Prostate gland (tissue), 2 donors: ENCODE results near the gene CREB3L2.

Experiments
- CTCF ChIP-seq, 4 experiments: fragments of 200-600 bp in 2 of 4; fragments of 450-650 bp in 2 of 4; sonication (generic) in 2 of 4; IDR thresholded peaks; 1 replicate in 3 of 4; 2 replicates in 1 of 4; pipeline ENCODE4 v1.5.1; 2016 to 2019; ENCODE audit warnings: antibody characterized with exemption in 4 of 4, mild to moderate bottlenecking in 2 of 4, moderate library complexity in 2 of 4
- POLR2A ChIP-seq: fragments of 450-650 bp; IDR thresholded peaks from one replicate; pipeline ENCODE4 v1.6.1; 2016; ENCODE audit warnings: antibody characterized with exemption, mild to moderate bottlenecking
- POLR2AphosphoS5 ChIP-seq: sonication (generic); formaldehyde crosslinking; IDR thresholded peaks from one replicate; pipeline ENCODE4 v1.6.1; 2017; ENCODE audit warnings: antibody characterized with exemption

DNA sequence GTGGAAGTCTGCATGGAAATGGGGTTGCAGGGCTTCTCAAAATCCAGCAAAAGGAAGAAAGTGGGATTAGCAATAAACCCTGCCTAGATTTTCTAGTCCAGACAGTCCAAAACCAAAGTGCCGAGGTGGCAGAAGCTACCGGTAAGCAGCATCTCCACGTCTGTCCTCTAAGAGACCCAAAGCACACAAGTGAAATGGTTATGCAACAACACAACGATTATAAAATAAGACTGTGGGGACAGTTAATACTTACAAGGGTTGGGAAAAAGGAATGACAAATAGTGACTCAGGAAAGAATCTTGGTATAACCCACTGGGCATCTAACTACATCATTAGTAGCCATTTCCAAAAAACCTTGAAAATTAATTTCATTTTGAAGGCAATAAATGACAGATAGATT lies 24.7 kb downstream of the CREB3L2 start:
- no peak for TF ChIP-seq POLR2AphosphoS5
- TF ChIP-seq CTCF (IDR thresholded peaks at IDR 0.05): no peak
- TF ChIP-seq POLR2A: no peak
